ENCODE data around the gene ABI2.

The ABI2 gene

DNA sequence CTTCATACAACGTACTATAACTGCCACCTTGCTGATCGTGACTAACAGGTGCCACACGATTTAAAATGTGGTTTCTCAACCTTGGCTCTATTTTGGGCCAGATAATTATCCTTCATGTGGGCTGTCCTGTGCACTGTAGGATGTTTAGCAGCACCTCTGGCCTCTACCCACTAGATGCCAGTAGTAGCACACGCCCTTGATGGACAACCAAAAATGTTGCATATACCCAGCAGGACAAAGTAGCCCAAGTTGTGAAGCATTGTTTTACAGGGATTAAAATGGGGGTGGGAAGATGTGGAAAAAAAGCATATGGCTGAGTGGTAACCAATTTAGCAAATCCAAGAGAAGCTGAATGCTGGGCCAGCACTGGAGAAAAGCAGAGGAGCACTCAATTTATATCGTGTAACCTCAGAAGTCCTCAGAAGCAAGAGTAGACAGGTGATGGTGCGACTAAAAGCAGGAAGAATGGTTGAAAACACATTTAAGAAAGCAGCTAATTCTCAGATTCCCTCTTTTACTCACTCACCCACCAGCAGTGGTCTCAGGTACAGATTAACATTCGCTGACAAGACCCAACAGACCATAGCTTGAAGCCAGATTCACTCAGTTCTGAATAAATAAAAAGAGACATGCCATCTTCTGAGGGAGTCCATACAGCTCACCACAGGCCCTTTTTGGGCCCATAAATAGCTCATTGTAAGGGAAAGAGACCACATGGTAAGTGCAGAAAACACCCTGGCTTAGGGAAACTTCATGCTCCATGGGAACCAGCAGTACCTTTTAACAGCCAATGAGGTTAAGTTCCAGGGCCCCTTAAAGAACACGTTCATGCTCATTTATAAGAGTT lies 156.3 kb downstream of the ABI2 start:
- peak; percentile 14 to 72 (median 46) for DNase-seq

DNA sequence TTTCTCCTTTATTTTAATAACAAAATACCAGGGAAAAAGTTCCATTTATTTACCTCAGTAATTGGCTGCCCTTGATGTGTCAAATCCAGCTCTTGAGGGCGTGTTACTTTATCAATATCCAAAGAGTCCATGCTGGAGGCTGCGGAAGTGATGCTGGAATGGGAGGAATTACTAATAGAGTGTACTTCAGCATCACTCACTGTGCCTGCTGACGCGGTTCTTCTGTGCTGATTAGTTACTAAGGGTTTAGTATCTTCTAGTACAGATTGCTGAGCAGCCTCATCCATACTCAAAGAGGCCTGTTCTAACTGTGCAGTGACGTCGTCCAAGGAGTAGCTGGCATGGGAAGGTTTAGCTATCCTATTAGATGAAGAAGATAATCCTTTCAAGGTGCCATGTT lies 161.3 kb downstream of the ABI2 start:
- no peak for DNase-seq

DNA sequence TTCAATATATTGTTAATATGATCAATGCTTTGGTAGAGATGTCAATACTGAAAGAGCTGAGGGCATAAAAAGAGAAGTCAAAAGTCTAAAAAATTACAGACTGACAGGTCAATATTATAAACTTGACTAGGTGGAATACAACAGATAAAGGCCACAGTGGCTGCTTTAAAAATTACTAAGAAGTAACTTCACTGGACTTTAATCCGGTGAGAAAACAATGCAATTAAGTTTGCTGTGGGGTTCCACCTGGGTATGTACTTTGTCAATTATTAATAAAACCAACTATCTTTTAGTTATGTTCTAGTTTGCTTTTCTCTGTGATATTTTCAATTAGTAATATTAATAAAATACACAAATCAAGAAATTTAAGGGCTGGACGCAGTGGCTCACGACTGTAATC lies 162.2 kb downstream of the ABI2 start:
- no peak for DNase-seq

DNA sequence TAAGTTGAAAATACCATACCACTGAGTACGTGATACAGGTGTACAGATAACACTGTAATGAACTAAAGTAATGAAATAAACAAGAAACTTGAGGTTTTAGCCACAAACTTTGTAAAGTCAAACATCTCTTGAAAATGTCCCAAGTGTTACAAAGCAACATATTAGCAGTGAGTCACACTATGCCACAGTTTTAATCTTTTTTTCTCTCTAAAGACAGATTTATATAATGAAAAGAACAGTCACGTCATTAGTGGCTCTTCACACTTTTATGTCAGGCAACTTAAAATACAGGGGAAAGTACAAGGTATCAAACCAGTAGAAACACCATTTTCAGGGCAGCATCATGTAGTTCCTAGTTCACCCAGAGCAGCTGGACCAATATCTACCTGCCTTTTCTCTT lies 164.8 kb downstream of the ABI2 start:
- no peak for DNase-seq
